ENCODE data around the gene MDP1.

DNA sequence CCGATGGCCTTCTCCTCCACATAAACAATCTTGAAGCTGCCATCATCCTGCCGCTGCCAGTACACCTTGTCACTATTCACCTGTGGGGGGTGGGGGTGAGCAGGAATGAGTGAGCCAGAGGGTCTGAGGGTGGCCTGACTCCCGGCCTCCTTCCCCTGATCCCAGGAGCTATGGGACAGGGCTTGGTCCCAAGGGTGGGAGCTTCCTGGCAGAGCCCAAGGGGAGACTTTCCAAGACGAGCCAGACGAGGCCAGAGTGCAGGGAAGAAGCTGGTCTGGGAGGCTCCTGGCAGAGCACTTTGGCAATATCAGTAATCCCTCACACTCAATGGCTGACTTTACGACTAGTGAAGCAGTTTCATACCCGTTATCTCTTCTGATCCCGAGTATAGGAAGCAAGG lies 39.6 kb upstream of the MDP1 start:
- no peak for TF ChIP-seq POLR2AphosphoS5 (IDR thresholded peaks at IDR 0.05)
- TF ChIP-seq POLR2A (IDR thresholded peaks at IDR 0.05) = no peak
